Measurements from ENCODE around the gene HOXB4.

HOXB4 gene

DNA sequence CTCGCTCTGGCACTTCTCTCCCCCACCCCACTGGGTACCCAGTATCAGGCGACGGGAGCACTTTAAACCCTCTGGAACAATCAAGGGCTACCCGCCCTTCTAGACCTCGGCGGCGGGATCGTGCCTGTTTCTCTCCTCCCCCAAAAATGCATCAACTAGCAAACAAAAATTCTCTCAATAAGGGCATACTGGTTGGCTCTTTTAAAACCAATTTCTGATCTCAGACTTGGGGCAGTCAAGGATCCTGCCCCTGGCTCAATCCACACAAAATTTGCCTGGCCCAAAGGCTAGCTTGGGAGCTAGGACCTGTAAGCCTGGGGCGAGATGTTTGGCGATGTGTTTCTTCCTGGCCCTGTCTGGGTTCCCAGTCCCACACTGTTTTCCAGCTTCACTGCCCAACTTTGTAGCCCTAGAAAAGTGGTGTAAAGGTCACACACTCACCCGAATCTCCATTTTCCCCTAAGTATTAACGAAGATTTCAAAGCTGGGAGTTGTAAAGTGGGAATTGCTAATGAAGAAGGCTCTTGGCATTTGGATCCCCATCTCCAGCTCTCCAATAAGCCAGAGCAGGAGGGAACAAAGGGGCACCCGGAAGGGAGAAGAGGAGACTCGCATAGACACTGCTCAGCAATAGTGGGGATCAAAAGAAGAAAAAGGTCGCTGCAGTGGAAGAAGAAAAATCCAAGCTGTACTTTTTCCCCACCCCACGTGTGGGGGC lies 18.9 kb downstream of the HOXB4 start:
- H3K27me3 ChIP-seq (ENCODE audit: control insufficient read depth in 2 of 2, insufficient read depth in 2 of 2, low read length in 2 of 2): peaks cover 0 to 3% of the 10 kb centered on the region in 2 donors
- H3K9me3 ChIP-seq (ENCODE audit: control insufficient read depth in 2 of 2, low read length in 2 of 2): no peaks in the 10 kb centered on the region
- no peak overlapping the region for H3K9ac ChIP-seq (ENCODE audit: low read depth in 1 of 2, low read length in 2 of 2)
- H3K4me3 ChIP-seq (ENCODE audit: low read length in 2 of 2): no peak overlapping the region
- peaks cover 39 to 54% of the 10 kb centered on the region in 2 donors for H3K4me1 ChIP-seq (ENCODE audit: control insufficient read depth in 2 of 2, insufficient read depth in 2 of 2, low read length in 2 of 2)
- peak overlapping the region; percentile 31 to 56 for H3K27ac ChIP-seq (ENCODE audit: low read depth in 2 of 2, low read length in 2 of 2)
- peaks cover 0 to 9% of the 10 kb centered on the region in 2 donors for H3K36me3 ChIP-seq (ENCODE audit: control insufficient read depth in 2 of 2, insufficient read depth in 2 of 2, low read length in 2 of 2)

DNA sequence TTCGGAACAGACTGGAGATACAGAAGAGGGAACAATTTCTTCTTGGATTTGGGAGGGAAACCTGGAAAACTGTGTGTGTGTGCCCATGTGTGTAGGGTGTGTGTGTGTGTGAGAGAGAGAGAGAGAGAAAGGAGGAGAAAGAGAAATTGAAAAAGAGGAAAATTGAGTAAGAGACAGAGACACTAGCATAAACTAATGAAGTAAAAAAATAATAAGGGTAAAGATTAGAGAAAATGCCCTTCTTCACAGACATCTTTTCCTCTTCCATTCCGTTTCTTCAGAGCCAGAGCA lies 19.4 kb downstream of the HOXB4 start:
- Histone ChIP-seq H3K27me3 (ENCODE audit: control insufficient read depth in 2 of 2, insufficient read depth in 2 of 2, low read length in 2 of 2) (peaks cover 0 to 3% of the 10 kb centered on the region in 2 donors), H3K27ac (ENCODE audit: low read depth in 2 of 2, low read length in 2 of 2) (no peak overlapping the region)

DNA sequence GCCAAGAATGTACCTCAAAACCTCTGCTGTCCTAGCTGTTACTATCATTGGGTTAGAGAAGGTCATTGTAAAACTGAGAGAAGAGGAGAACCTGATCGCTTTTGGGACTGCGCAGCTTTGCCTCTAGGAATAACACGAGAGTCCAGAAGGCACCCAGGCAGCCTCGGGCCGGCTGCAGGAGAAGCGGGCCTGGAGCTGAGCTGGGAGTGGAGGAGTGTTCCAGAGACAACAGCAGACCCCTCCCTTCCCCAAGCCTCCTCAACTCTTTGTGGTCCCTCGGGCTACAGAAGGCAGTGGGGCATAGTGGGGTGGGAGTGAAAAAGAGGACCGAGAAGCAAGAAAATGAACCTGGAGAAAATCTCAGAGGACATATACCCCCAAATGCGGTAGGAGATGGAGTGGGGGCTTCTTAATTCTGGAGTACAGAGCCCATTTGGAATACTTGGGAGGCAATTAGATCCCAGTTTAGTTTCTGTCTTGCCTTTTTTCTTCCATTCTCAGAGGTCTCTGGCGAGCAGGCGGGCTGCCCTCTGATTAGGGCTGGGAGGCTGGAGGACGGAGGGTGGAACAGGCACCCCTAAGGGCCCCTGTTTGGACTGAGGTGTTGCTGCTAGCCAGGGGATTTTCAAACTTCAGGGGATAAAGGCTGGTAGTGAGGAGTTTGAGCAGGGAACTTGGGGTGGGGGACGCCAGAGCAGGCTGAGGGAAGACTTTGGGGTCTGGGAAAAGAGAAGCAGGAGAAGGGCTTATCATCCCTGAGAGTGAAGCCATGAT lies 19.9 kb downstream of the HOXB4 start:
- Histone ChIP-seq H3K4me1 (ENCODE audit: control insufficient read depth in 2 of 2, insufficient read depth in 2 of 2, low read length in 2 of 2) (peaks cover 35 to 54% of the 10 kb centered on the region in 2 donors), H3K9ac (ENCODE audit: low read depth in 1 of 2, low read length in 2 of 2) (no peak overlapping the region), H3K4me3 (ENCODE audit: low read length in 2 of 2) (peak overlapping the region in 1 of 2 donors; percentile 10), H3K27ac (ENCODE audit: low read depth in 2 of 2, low read length in 2 of 2) (peak overlapping the region in 1 of 2 donors; percentile 11), H3K9me3 (ENCODE audit: control insufficient read depth in 2 of 2, low read length in 2 of 2) (no peaks in the 10 kb centered on the region), H3K27me3 (ENCODE audit: control insufficient read depth in 2 of 2, insufficient read depth in 2 of 2, low read length in 2 of 2) (peaks cover 0 to 3% of the 10 kb centered on the region in 2 donors), H3K36me3 (ENCODE audit: control insufficient read depth in 2 of 2, insufficient read depth in 2 of 2, low read length in 2 of 2) (peaks cover 0 to 5% of the 10 kb centered on the region in 2 donors)

More for the DNA sequence above, 19.4 kb downstream of the HOXB4 start:
- Histone ChIP-seq H3K9me3 (ENCODE audit: control insufficient read depth in 2 of 2, low read length in 2 of 2) (no peaks in the 10 kb centered on the region), H3K36me3 (ENCODE audit: control insufficient read depth in 2 of 2, insufficient read depth in 2 of 2, low read length in 2 of 2) (peaks cover 0 to 9% of the 10 kb centered on the region in 2 donors), H3K4me3 (ENCODE audit: low read length in 2 of 2) (no peak overlapping the region), H3K9ac (ENCODE audit: low read depth in 1 of 2, low read length in 2 of 2) (no peak overlapping the region), H3K4me1 (ENCODE audit: control insufficient read depth in 2 of 2, insufficient read depth in 2 of 2, low read length in 2 of 2) (peaks cover 39 to 54% of the 10 kb centered on the region in 2 donors)

DNA sequence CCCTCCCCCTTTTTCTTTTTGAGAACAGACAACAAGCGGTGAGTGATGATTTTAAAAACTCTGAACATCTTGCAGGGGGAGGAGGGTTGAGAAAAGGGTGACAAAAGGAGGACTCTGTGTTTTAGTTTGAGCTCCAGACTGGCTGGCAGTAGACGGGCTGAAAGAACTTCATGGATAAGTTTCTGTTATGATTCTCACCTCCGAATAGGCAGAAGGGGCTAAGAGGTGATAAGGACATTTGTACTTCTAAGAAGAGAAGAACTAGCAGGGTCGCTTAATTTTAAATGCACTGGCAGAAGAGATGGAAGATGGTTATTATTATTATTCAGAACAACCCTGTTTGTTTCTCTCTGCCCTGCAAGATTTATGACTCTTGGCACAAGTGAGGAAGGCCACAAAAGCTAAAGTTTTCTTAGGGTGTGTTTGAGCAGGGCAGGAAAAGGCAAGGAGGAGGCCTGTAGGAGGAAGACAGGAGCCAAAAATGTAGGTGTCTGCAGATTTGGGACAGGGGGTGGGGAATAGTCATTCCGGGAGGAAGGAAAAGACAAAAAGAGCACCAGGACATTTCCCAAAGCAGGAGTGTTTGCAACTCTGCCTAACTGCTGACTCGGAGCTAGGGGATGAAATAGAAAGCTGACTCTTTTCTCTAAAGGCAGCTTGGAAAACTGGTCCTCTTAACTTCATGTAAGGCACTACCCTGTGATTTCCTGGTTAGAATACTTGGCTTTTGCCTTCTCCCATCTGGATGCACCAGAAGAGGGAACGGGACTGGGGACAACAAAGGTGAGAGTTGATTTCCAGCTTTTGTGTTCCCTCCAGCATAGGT lies 21.4 kb downstream of the HOXB4 start:
- peak overlapping the region in 1 of 2 donors; percentile 41 for H3K9ac ChIP-seq (ENCODE audit: low read depth in 1 of 2, low read length in 2 of 2)
- peaks cover 0 to 7% of the 10 kb centered on the region in 2 donors for H3K36me3 ChIP-seq (ENCODE audit: control insufficient read depth in 2 of 2, insufficient read depth in 2 of 2, low read length in 2 of 2)
- peak overlapping the region; percentile 18 to 72 for H3K27ac ChIP-seq (ENCODE audit: low read depth in 2 of 2, low read length in 2 of 2)
- H3K27me3 ChIP-seq (ENCODE audit: control insufficient read depth in 2 of 2, insufficient read depth in 2 of 2, low read length in 2 of 2): peaks cover 0 to 3% of the 10 kb centered on the region in 2 donors
- peaks cover 35 to 47% of the 10 kb centered on the region in 2 donors for H3K4me1 ChIP-seq (ENCODE audit: control insufficient read depth in 2 of 2, insufficient read depth in 2 of 2, low read length in 2 of 2)
- H3K4me3 ChIP-seq (ENCODE audit: low read length in 2 of 2): peak overlapping the region in 1 of 2 donors; percentile 48
- no peaks in the 10 kb centered on the region for H3K9me3 ChIP-seq (ENCODE audit: control insufficient read depth in 2 of 2, low read length in 2 of 2)

DNA sequence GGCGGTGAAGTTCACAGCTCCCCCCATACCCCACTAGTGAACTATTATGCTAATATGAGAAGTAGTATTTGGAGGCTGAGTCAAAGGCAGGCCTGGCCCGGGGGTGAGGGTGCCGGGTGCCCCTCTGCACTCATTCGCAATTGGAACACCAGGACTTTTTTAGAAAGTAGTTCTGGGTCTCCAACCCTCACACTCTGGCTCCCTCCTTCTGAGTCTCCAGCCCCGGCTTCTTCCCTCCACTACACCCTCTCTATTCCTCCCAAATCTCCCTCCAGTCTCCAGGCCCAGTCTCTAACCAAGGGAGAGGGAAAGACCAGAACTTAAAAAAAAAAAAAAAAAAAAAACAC lies 21.9 kb downstream of the HOXB4 start:
- H3K9ac ChIP-seq (ENCODE audit: low read depth in 1 of 2, low read length in 2 of 2): no peak overlapping the region
- peaks cover 0 to 8% of the 10 kb centered on the region in 2 donors for H3K36me3 ChIP-seq (ENCODE audit: control insufficient read depth in 2 of 2, insufficient read depth in 2 of 2, low read length in 2 of 2)
- H3K27me3 ChIP-seq (ENCODE audit: control insufficient read depth in 2 of 2, insufficient read depth in 2 of 2, low read length in 2 of 2): peaks cover 0 to 3% of the 10 kb centered on the region in 2 donors
- H3K27ac ChIP-seq (ENCODE audit: low read depth in 2 of 2, low read length in 2 of 2): peak overlapping the region; percentile 5 to 72
- H3K9me3 ChIP-seq (ENCODE audit: control insufficient read depth in 2 of 2, low read length in 2 of 2): no peaks in the 10 kb centered on the region
- H3K4me1 ChIP-seq (ENCODE audit: control insufficient read depth in 2 of 2, insufficient read depth in 2 of 2, low read length in 2 of 2): peaks cover 29 to 41% of the 10 kb centered on the region in 2 donors
- H3K4me3 ChIP-seq (ENCODE audit: low read length in 2 of 2): no peak overlapping the region

DNA sequence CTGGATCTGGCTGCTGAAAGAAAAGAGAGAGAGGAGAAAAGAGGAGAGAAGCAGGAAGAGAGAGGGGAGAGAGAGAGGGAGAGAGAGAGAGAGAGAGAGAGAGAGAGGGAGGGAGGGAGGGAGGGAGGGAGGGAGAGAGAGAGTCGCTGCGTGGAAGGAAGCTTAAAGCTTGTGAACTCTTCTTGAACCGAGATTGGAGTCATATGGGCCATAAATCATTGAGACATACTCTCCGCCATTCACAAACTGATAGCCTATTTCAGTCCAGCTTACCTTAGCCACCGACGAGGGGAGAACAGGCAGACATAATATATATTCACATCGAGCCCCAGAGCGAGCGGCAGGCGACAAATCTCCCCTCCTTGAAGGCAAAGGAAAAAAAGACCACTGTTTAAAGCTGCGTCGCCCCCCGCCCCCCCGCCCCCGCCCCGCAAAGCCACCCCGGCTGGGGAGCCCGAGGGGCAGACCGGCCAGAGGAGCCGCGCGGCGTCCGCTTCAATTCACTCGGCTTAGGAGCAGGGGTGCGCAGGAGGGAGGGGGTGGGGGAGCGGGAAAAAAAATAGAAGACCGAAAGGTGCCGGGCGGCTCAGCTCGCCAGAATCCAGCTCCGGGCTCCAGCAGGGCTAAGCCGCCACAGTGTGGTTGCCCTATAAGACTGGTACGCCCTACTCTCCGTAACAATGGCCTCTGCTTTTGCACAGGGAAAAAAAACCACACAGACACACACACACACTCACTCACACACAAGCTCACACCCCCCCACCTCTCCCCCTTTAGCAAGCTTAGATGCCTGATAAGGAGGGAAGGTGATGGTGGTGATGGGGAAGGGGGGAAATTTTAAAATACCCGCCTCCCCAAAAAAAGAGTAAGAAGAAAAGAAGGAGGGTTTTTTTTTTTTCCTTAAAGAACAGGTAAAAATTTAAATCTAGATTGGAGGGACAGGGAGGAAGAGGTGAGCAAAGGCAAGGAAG lies 22.6 kb downstream of the HOXB4 start:
- peaks cover 0 to 3% of the 10 kb centered on the region in 2 donors for H3K27me3 ChIP-seq (ENCODE audit: control insufficient read depth in 2 of 2, insufficient read depth in 2 of 2, low read length in 2 of 2)
- H3K9ac ChIP-seq (ENCODE audit: low read depth in 1 of 2, low read length in 2 of 2): peak overlapping the region in 1 of 2 donors; percentile 3
- peak overlapping the region; percentile 64 for H3K27ac ChIP-seq (ENCODE audit: low read depth in 2 of 2, low read length in 2 of 2)
- peak overlapping the region; percentile 23 to 35 for H3K4me3 ChIP-seq (ENCODE audit: low read length in 2 of 2)
- peaks cover 0 to 8% of the 10 kb centered on the region in 2 donors for H3K36me3 ChIP-seq (ENCODE audit: control insufficient read depth in 2 of 2, insufficient read depth in 2 of 2, low read length in 2 of 2)
- H3K9me3 ChIP-seq (ENCODE audit: control insufficient read depth in 2 of 2, low read length in 2 of 2): no peaks in the 10 kb centered on the region
- peaks cover 25 to 37% of the 10 kb centered on the region in 2 donors for H3K4me1 ChIP-seq (ENCODE audit: control insufficient read depth in 2 of 2, insufficient read depth in 2 of 2, low read length in 2 of 2)

DNA sequence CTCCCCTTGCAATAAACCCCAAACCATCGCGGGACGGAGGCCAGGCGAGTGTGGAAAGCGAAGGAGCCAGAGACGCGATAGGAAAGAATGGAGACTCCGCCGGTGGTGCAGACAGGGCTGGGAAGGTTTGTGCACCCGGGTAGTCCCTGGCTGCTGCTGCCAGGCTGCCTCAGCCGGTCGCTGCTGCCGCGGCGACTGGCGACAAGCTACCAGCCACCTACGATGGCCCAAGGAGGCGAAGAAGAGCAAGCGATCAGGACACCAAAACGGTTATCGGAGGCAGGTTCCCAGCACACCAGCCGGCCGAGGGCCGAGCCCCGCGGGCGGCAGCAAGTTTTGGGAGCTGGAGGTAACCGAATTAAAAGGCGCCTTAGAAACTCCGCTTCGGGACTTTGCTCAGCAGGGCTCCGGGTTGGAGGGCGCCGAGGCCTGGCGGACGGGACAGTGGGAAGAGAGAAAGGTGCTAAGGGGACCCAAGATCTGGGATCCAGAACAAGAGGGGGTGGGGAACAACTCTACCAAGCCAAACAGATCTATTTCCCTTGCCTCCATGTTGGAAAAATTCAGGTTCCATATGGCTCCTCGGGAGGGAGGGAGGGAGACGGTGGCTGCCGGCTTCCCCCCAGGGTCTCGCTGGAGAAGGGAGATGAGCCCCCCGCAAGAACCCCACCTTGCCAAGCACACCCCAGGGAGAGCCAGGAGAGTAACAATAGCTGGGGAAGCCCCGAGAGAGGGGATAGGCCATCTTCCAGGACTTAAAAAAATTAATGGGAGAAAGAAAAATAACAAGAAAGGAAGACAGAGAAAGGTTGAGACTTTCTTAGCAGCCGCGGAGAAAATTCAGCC lies 23.5 kb downstream of the HOXB4 start:
- H3K27me3 ChIP-seq (ENCODE audit: control insufficient read depth in 2 of 2, insufficient read depth in 2 of 2, low read length in 2 of 2): peaks cover 0 to 3% of the 10 kb centered on the region in 2 donors
- peak overlapping the region; percentile 64 for H3K27ac ChIP-seq (ENCODE audit: low read depth in 2 of 2, low read length in 2 of 2)
- peak overlapping the region in 1 of 2 donors; percentile 3 for H3K9ac ChIP-seq (ENCODE audit: low read depth in 1 of 2, low read length in 2 of 2)

DNA sequence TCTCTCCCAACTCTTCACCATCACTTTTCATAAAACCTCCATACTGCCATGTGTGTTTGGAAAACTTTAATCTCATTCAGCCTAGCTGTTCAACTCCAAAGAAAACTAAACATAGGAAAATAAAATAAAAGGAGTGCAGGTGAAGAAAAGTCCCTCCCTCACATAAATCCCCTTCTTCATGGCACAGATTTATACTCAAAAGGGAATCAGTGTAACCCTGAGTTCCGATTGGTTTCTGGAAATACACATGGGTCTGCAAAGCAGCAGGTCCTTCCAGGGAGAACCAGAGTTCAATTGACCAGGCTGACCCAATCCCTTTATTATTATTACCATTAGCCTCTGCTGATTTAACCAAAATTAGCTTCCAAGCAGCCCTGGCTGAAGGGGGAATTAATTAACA lies 24.3 kb downstream of the HOXB4 start:
- H3K4me1 ChIP-seq (ENCODE audit: control insufficient read depth in 2 of 2, insufficient read depth in 2 of 2, low read length in 2 of 2): peaks cover 18 to 28% of the 10 kb centered on the region in 2 donors
- H3K27me3 ChIP-seq (ENCODE audit: control insufficient read depth in 2 of 2, insufficient read depth in 2 of 2, low read length in 2 of 2): peaks cover 0 to 3% of the 10 kb centered on the region in 2 donors
- no peaks in the 10 kb centered on the region for H3K9me3 ChIP-seq (ENCODE audit: control insufficient read depth in 2 of 2, low read length in 2 of 2)
- no peak overlapping the region for H3K9ac ChIP-seq (ENCODE audit: low read depth in 1 of 2, low read length in 2 of 2)
- no peak overlapping the region for H3K27ac ChIP-seq (ENCODE audit: low read depth in 2 of 2, low read length in 2 of 2)
- H3K36me3 ChIP-seq (ENCODE audit: control insufficient read depth in 2 of 2, insufficient read depth in 2 of 2, low read length in 2 of 2): peaks cover 4 to 16% of the 10 kb centered on the region in 2 donors
- no peak overlapping the region for H3K4me3 ChIP-seq (ENCODE audit: low read length in 2 of 2)

More for the DNA sequence above, 23.5 kb downstream of the HOXB4 start:
- Histone ChIP-seq H3K4me1 (ENCODE audit: control insufficient read depth in 2 of 2, insufficient read depth in 2 of 2, low read length in 2 of 2) (peaks cover 18 to 30% of the 10 kb centered on the region in 2 donors), H3K4me3 (ENCODE audit: low read length in 2 of 2) (peak overlapping the region; percentile 23 to 41), H3K9me3 (ENCODE audit: control insufficient read depth in 2 of 2, low read length in 2 of 2) (no peaks in the 10 kb centered on the region), H3K36me3 (ENCODE audit: control insufficient read depth in 2 of 2, insufficient read depth in 2 of 2, low read length in 2 of 2) (peaks cover 4 to 15% of the 10 kb centered on the region in 2 donors)
